Stimulated activated CD8-positive, alpha-beta memory T cell treated with anti-CD3 and anti-CD28 coated beads, Interleukin-15, amount 100 ng/mL, for 48 hours (primary cell): ENCODE results near the gene MYH9.
"Not testable (repeated sequence)": the region's sequence is repeated elsewhere in the genome, so short reads cannot be mapped to it uniquely, and the experiment has no call there.

Experiments
- DNase-seq, 2 donors: peaks; one replicate each; pipeline ENCODE4 v3.0.0-alpha.2; 2020; ENCODE audit warnings: low read depth in 2 of 2

The MYH9 gene

GRCh38 chr22:36413022-36413775 is 25.4 kb upstream of the MYH9 start:
- DNase-seq = no peak

- peak in 1 of 2 donors; percentile 51 for DNase-seq
Observed at GRCh38 chr22:36411589-36412258, 24.0 kb upstream of the MYH9 start.

- DNase-seq = peak in 1 of 2 donors; percentile 54
Observed at GRCh38 chr22:36409911-36410756, 22.4 kb upstream of the MYH9 start.

GRCh38 chr22:36409554-36409910 is 21.8 kb upstream of the MYH9 start:
- DNase-seq = not testable (repeated sequence)

GRCh38 chr22:36409056-36409455 is 21.3 kb upstream of the MYH9 start:
- DNase-seq = no peak

- DNase-seq = no peak
Observed at GRCh38 chr22:36406721-36407120, 19.0 kb upstream of the MYH9 start.

- peak in 1 of 2 donors; percentile 45 for DNase-seq
Observed at GRCh38 chr22:36405671-36406538, 18.1 kb upstream of the MYH9 start.

- no peak for DNase-seq
Observed at GRCh38 chr22:36405221-36405661, 17.5 kb upstream of the MYH9 start.

GRCh38 chr22:36404446-36404845 is 16.7 kb upstream of the MYH9 start:
- DNase-seq = no peak

- no peak for DNase-seq
Observed at GRCh38 chr22:36399472-36399778, 11.7 kb upstream of the MYH9 start.

GRCh38 chr22:36398601-36399471 is 11.1 kb upstream of the MYH9 start:
- no peak for DNase-seq

- no peak for DNase-seq
Observed at GRCh38 chr22:36397131-36398093, 9.6 kb upstream of the MYH9 start.

GRCh38 chr22:36395915-36396314 is 8.1 kb upstream of the MYH9 start:
- no peak for DNase-seq

- DNase-seq = no peak
Observed at GRCh38 chr22:36395055-36395849, 7.5 kb upstream of the MYH9 start.

GRCh38 chr22:36391638-36392037 is 3.9 kb upstream of the MYH9 start:
- DNase-seq = no peak

GRCh38 chr22:36389122-36389521 is 1.4 kb upstream of the MYH9 start:
- not testable (repeated sequence) for DNase-seq

GRCh38 chr22:36387709-36387958 is 133 bp downstream of the MYH9 start:
- no peak for DNase-seq

- DNase-seq = no peak
Observed at GRCh38 chr22:36386900-36387708, 663 bp downstream of the MYH9 start.
